ENCODE measurements around the gene EPGN.

Gene EPGN

DNA sequence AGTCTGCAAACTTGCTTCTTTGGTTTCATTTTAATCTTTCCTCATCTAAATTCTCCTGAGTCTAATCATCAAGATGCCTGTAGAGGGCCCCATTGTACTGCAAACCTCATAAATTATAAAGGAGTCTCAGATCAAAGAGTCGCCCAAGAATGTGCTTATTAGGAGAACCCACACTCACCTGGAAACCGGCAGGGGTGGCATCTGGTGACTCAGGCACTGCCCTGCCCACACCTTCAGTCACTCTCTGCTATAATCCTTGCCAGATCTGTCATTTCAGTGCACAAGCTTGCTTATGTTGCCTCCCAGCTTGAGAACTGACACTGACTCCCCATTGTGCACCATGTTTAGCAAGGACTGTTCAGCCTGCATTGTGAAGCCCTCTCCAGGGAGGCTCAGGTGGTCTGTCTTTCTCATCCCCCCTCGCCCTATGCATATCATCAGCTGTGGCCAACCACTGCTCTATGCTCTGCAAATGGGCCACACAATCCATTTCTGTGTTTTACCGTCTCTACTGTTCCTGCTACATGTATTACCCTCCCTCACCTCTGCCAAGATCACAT is 12.4 kb downstream of the EPGN start:
- no peak overlapping the region for H3K9ac ChIP-seq
- H3K27ac ChIP-seq = no peak overlapping the region
- TF ChIP-seq, protein P1, sequence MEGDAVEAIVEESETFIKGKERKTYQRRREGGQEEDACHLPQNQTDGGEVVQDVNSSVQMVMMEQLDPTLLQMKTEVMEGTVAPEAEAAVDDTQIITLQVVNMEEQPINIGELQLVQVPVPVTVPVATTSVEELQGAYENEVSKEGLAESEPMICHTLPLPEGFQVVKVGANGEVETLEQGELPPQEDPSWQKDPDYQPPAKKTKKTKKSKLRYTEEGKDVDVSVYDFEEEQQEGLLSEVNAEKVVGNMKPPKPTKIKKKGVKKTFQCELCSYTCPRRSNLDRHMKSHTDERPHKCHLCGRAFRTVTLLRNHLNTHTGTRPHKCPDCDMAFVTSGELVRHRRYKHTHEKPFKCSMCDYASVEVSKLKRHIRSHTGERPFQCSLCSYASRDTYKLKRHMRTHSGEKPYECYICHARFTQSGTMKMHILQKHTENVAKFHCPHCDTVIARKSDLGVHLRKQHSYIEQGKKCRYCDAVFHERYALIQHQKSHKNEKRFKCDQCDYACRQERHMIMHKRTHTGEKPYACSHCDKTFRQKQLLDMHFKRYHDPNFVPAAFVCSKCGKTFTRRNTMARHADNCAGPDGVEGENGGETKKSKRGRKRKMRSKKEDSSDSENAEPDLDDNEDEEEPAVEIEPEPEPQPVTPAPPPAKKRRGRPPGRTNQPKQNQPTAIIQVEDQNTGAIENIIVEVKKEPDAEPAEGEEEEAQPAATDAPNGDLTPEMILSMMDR (conservative IDR thresholded peaks at IDR 0.05; ENCODE audit: low read depth, low read length) = peak; percentile 88
- H3K36me3 ChIP-seq (ENCODE audit: insufficient read depth) = no peaks in the 10 kb centered on the region
- no peaks in the 10 kb centered on the region for H3K27me3 ChIP-seq (ENCODE audit: insufficient read depth, low read depth)
- H2AFZ ChIP-seq (ENCODE audit: low read depth) = peak overlapping the region; percentile 56
- no peak overlapping the region for H3K4me3 ChIP-seq (IDR thresholded peaks at IDR 0.05; ENCODE audit: insufficient read depth, low read depth, low read length)
- H3K79me2 ChIP-seq (ENCODE audit: insufficient read depth, low read depth) = no peaks in the 10 kb centered on the region
- peak overlapping the region; percentile 30; the same call in 1 of the 2 replicates for H3K4me2 ChIP-seq
- peaks cover 35% of the 10 kb centered on the region for H3K4me1 ChIP-seq (ENCODE audit: low read depth, poor library complexity, severe bottlenecking)
- no peaks in the 10 kb centered on the region for H4K20me1 ChIP-seq (ENCODE audit: insufficient read depth)

DNA sequence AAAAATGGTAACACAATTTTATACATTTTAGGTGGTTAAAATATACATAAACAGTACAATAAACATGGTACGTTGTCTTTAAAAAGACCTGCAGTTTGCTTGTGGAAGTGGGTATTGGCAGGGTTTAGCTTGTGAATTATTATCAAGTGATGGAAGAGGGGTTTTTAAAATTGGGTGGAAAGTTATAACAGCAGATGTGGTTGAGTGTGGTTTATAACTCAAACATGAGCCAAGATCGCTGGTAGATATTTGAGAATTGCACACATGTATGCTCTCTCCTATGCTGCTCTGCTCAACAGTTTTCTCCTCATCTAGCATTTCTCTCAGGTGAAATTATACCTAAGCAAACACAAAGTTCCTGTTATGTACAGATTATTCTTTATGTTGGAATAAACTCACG is 14.0 kb downstream of the EPGN start:
- H3K9ac ChIP-seq = no peak overlapping the region
- H3K4me2 ChIP-seq = no peak overlapping the region
- H2AFZ ChIP-seq (ENCODE audit: low read depth) = no peak overlapping the region
- peaks cover 38% of the 10 kb centered on the region for H3K4me1 ChIP-seq (ENCODE audit: low read depth, poor library complexity, severe bottlenecking)
- no peaks in the 10 kb centered on the region for H3K79me2 ChIP-seq (ENCODE audit: insufficient read depth, low read depth)
- H3K4me3 ChIP-seq (IDR thresholded peaks at IDR 0.05; ENCODE audit: insufficient read depth, low read depth, low read length) = no peak overlapping the region
- TF ChIP-seq, protein P1 (conservative IDR thresholded peaks at IDR 0.05; ENCODE audit: low read depth, low read length) = no peak
- H4K20me1 ChIP-seq (ENCODE audit: insufficient read depth) = no peaks in the 10 kb centered on the region
- no peaks in the 10 kb centered on the region for H3K27me3 ChIP-seq (ENCODE audit: insufficient read depth, low read depth)
- no peaks in the 10 kb centered on the region for H3K36me3 ChIP-seq (ENCODE audit: insufficient read depth)
- no peak overlapping the region for H3K27ac ChIP-seq

DNA sequence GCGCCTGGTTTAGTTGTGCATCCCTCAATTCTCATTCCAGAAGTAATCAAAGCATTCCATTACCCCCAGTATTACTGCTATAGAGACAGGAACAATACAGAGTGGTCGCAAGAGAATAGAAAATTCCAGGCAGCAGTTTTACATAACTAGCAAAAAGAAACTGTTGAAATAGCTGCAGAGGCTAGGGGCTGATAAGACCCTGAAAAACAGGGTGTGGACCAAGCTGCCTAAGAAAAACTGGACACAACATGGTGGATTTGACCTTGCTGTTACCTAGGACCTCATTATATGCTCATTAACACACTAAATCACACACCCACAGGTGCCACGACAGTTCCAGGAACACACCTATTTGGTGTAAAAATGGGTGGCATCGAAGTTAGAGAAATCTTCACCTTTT is 15.4 kb downstream of the EPGN start:
- Histone ChIP-seq H3K36me3 (ENCODE audit: insufficient read depth) (no peaks in the 10 kb centered on the region), H4K20me1 (ENCODE audit: insufficient read depth) (no peaks in the 10 kb centered on the region), H3K27ac (no peak overlapping the region), H3K4me1 (ENCODE audit: low read depth, poor library complexity, severe bottlenecking) (peaks cover 38% of the 10 kb centered on the region), H3K4me2 (peak overlapping the region; percentile 47; the same call in 1 of the 2 replicates), H3K79me2 (ENCODE audit: insufficient read depth, low read depth) (no peaks in the 10 kb centered on the region), H3K9ac (no peak overlapping the region), H2AFZ (ENCODE audit: low read depth) (no peak overlapping the region), H3K27me3 (ENCODE audit: insufficient read depth, low read depth) (no peaks in the 10 kb centered on the region), H3K4me3 (IDR thresholded peaks at IDR 0.05; ENCODE audit: insufficient read depth, low read depth, low read length) (no peak overlapping the region)
- TF ChIP-seq, protein P1 (conservative IDR thresholded peaks at IDR 0.05; ENCODE audit: low read depth, low read length) = no peak

DNA sequence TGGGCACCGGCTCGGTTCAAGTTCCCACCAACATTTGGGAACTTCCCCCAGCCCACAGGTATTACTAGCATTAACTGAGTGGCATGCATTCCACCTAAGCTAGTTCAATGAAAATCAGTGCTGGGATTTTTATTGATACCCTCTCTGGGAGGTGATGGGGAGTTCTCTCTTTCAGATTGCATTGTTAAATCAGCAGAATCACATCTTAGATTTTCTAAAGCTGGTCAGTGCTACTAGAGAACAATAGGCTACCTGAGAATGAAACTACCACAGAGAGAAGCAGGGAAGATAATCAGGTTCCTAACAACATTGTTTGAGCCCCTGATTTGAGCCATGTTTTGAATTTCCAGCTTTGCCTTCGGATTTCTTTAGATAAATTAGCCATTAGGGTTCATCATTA is 16.0 kb downstream of the EPGN start:
- H3K4me1 ChIP-seq (ENCODE audit: low read depth, poor library complexity, severe bottlenecking) = peaks cover 38% of the 10 kb centered on the region
- H3K79me2 ChIP-seq (ENCODE audit: insufficient read depth, low read depth) = no peaks in the 10 kb centered on the region
- H3K9ac ChIP-seq = no peak overlapping the region
- no peak overlapping the region for H2AFZ ChIP-seq (ENCODE audit: low read depth)
- H3K4me2 ChIP-seq = peak overlapping the region; percentile 47; the same call in 1 of the 2 replicates
- H4K20me1 ChIP-seq (ENCODE audit: insufficient read depth) = no peaks in the 10 kb centered on the region
- TF ChIP-seq, protein P1 (conservative IDR thresholded peaks at IDR 0.05; ENCODE audit: low read depth, low read length) = no peak
- no peaks in the 10 kb centered on the region for H3K27me3 ChIP-seq (ENCODE audit: insufficient read depth, low read depth)
- no peak overlapping the region for H3K4me3 ChIP-seq (IDR thresholded peaks at IDR 0.05; ENCODE audit: insufficient read depth, low read depth, low read length)
- H3K36me3 ChIP-seq (ENCODE audit: insufficient read depth) = no peaks in the 10 kb centered on the region
- peak overlapping the region; percentile 6; the same call in 1 of the 2 replicates for H3K27ac ChIP-seq
